PC-9 (cell line): ENCODE data around the gene C9orf78.

Source experiments
- EZH2 ChIP-seq: fragments of 200-600 bp; sonication (generic); IDR thresholded peaks from 2 replicates; pipeline ENCODE4 v1.8.0; 2017; ENCODE audit warnings: antibody characterized with exemption, low read depth
- TF ChIP-seq, protein P1 (sequence below): fragments of 200-600 bp; sonication (generic); conservative IDR thresholded peaks from 2 replicates; pipeline ENCODE4 v1.6.1; 2017; ENCODE audit warnings: mixed run types, antibody characterized with exemption, mild to moderate bottlenecking, moderate library complexity

- no peak for TF ChIP-seq EZH2
- TF ChIP-seq, protein P1, sequence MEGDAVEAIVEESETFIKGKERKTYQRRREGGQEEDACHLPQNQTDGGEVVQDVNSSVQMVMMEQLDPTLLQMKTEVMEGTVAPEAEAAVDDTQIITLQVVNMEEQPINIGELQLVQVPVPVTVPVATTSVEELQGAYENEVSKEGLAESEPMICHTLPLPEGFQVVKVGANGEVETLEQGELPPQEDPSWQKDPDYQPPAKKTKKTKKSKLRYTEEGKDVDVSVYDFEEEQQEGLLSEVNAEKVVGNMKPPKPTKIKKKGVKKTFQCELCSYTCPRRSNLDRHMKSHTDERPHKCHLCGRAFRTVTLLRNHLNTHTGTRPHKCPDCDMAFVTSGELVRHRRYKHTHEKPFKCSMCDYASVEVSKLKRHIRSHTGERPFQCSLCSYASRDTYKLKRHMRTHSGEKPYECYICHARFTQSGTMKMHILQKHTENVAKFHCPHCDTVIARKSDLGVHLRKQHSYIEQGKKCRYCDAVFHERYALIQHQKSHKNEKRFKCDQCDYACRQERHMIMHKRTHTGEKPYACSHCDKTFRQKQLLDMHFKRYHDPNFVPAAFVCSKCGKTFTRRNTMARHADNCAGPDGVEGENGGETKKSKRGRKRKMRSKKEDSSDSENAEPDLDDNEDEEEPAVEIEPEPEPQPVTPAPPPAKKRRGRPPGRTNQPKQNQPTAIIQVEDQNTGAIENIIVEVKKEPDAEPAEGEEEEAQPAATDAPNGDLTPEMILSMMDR: no peak
These were observed 28.1 kb upstream of the C9orf78 start for GRCh38 chr9:129863059-129863690.
